ENCODE data around the gene DUXA. TPM values are rescaled to one million over a fixed set of nuclear protein-coding genes. Genes with fewer than 3 reads are reported as not detected.

The DUXA gene
- total RNA-seq, 1 experiment from 2014 or later, result not detected

DNA sequence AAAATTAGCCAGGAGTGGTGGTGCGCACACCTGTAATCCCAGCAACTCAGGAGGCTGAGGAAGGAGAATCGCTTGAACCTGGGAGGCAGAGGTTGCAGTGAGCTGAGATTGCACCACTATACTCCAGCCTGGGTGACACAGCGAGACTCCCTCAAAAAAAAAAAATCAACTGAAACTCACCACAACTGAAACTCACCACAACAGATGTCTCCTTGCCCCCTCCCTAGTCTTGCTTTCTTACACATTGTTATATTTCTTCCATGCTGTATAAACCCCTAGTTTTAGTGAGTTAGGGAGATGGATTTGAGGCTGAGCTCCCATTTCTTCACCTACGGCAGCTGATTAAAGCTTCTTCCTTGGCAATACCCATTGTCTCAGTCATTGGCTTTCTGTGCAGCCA lies 25.6 kb downstream of the DUXA start:
- TF ChIP-seq, protein P1, sequence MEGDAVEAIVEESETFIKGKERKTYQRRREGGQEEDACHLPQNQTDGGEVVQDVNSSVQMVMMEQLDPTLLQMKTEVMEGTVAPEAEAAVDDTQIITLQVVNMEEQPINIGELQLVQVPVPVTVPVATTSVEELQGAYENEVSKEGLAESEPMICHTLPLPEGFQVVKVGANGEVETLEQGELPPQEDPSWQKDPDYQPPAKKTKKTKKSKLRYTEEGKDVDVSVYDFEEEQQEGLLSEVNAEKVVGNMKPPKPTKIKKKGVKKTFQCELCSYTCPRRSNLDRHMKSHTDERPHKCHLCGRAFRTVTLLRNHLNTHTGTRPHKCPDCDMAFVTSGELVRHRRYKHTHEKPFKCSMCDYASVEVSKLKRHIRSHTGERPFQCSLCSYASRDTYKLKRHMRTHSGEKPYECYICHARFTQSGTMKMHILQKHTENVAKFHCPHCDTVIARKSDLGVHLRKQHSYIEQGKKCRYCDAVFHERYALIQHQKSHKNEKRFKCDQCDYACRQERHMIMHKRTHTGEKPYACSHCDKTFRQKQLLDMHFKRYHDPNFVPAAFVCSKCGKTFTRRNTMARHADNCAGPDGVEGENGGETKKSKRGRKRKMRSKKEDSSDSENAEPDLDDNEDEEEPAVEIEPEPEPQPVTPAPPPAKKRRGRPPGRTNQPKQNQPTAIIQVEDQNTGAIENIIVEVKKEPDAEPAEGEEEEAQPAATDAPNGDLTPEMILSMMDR (conservative IDR thresholded peaks at IDR 0.05), result no peak
- H3T11ph ChIP-seq (ENCODE audit: low read length), result no peak overlapping the region
- H3K4me1 ChIP-seq (ENCODE audit: insufficient read depth, low read length), result no peaks in the 10 kb centered on the region
- no peak overlapping the region for H3K27ac Mint-ChIP-seq
- peaks cover 7 to 23% (median 17%) of the 10 kb centered on the region in 3 experiments; a peak in 6 of 7 replicates for H3K36me3 Mint-ChIP-seq (ENCODE audit: insufficient read depth in 1 of 3, low read depth in 3 of 3)
- H4K8ac ChIP-seq (replicated peaks; ENCODE audit: insufficient read length, low read depth, low read length), result no peak overlapping the region
- no peak overlapping the region for H2BK5ac ChIP-seq (ENCODE audit: insufficient read length, low read length)
- no peak for DNase-seq
- H4K20me1 ChIP-seq (ENCODE audit: control insufficient read depth, insufficient read depth, insufficient read length), result no peaks in the 10 kb centered on the region
- no peak overlapping the region for H3K9ac ChIP-seq (ENCODE audit: extremely low read depth, insufficient read length, low read length)
- H3K4me2 ChIP-seq (ENCODE audit: insufficient read depth, insufficient read length, low read length), result no peak overlapping the region
- H3K4me1 Mint-ChIP-seq, result no peaks in the 10 kb centered on the region
- peaks cover 77 to 94% of the 10 kb centered on the region in 2 experiments for H3K9me3 Mint-ChIP-seq
- no peaks in the 10 kb centered on the region for H3K23me2 ChIP-seq (ENCODE audit: insufficient read length, low read depth, low read length, poor library complexity, severe bottlenecking)
- H2BK15ac ChIP-seq (ENCODE audit: low read depth, low read length), result no peak overlapping the region
- no peak overlapping the region for H2AK5ac ChIP-seq (ENCODE audit: insufficient read length, low read length)
- no peaks in the 10 kb centered on the region for H3K79me2 ChIP-seq (ENCODE audit: insufficient read depth, low read length)
- H3K56ac ChIP-seq (ENCODE audit: insufficient read length, low read depth, low read length), result no peak overlapping the region
- no peak overlapping the region for H3K23ac ChIP-seq (ENCODE audit: insufficient read length, low read depth, low read length)
- H3K4me3 Mint-ChIP-seq, result no peak overlapping the region
- no peak overlapping the region for H3K27ac ChIP-seq (ENCODE audit: insufficient read length, low read depth, low read length)
- H2BK20ac ChIP-seq (ENCODE audit: low read depth, low read length, poor library complexity, severe bottlenecking), result no peak overlapping the region
- H2BK12ac ChIP-seq (ENCODE audit: insufficient read length, low read depth, low read length), result no peak overlapping the region
- no peak overlapping the region for H4K5ac ChIP-seq (ENCODE audit: insufficient read length, low read depth, low read length)
- H3K9me3 ChIP-seq (ENCODE audit: control insufficient read depth, low read depth, low read length), result peaks cover 69% of the 10 kb centered on the region
- H3K27me3 Mint-ChIP-seq (ENCODE audit: low read depth), result peaks cover 11% of the 10 kb centered on the region; the same call in 1 of the 2 replicates
- no peaks in the 10 kb centered on the region for H3K79me1 ChIP-seq (ENCODE audit: insufficient read depth, low read depth, low read length, poor library complexity, severe bottlenecking)
- no CpG with 5 or more reads among the region's 4 CpGs for WGBS (ENCODE audit: extremely low coverage, insufficient read length, low lambda C conversion rate)
- no peak overlapping the region for H4K91ac ChIP-seq (ENCODE audit: insufficient read length, low read depth, low read length)
- no peak overlapping the region for H2AFZ ChIP-seq (ENCODE audit: low read length)
- H3K14ac ChIP-seq (ENCODE audit: insufficient read depth, low read length), result no peak overlapping the region
- no peak overlapping the region for H2BK120ac ChIP-seq (ENCODE audit: low read depth, low read length, poor library complexity, severe bottlenecking)
- no peak overlapping the region for H3K18ac ChIP-seq (ENCODE audit: insufficient read length, low read depth, low read length)
- no peaks in the 10 kb centered on the region for H3K27me3 ChIP-seq (ENCODE audit: insufficient read depth, low read length)
- H3K4ac ChIP-seq (ENCODE audit: low read depth, low read length), result no peak overlapping the region

Measured in H9 (cell line).